Activated T-helper 1 cell treated with anti-CD3 and anti-CD28 coated beads, Interleukin-12 subunit alpha, Interleukin-12 subunit beta, Interleukin-2, Interleukin-4 antibody, amounts not matched to agents 30 ng/mL and 10 ng/mL and 1 ng/mL, durations not matched to agents 14 hours and 24 hours and 36 hours (primary cell): ENCODE data around the gene PCSK2. TPM values are rescaled to one million over a fixed set of nuclear protein-coding genes. Genes with fewer than 3 reads are reported as not detected.

Experiments used
- DNase-seq: peaks from one replicate; pipeline ENCODE4 v3.0.0; 2021; ENCODE audit warnings: low spot score
- H3K27ac Mint-ChIP-seq: one replicate; pipeline ENCODE4 v1.8.0; 2021; ENCODE audit warnings: mild to moderate bottlenecking, mixed read lengths
- H3K27me3 Mint-ChIP-seq: one replicate; pipeline ENCODE4 v1.8.0; 2022; ENCODE audit warnings: mild to moderate bottlenecking, moderate library complexity, mixed read lengths; ENCODE audit not compliant: insufficient read depth
- H3K36me3 Mint-ChIP-seq: one replicate; pipeline ENCODE4 v1.8.0; 2021; ENCODE audit warnings: low read depth, mixed read lengths
- H3K4me1 Mint-ChIP-seq: one replicate; pipeline ENCODE4 v1.8.0; 2021; ENCODE audit warnings: low read depth, mixed read lengths
- H3K4me3 Mint-ChIP-seq: one replicate; pipeline ENCODE4 v1.8.0; 2021; ENCODE audit warnings: mild to moderate bottlenecking, moderate library complexity, mixed read lengths
- H3K9me3 Mint-ChIP-seq: one replicate; pipeline ENCODE4 v1.8.0; 2021; ENCODE audit warnings: mixed read lengths
- intact Hi-C: fragments of 100-400 bp; cut with micrococcal nuclease; formaldehyde crosslinking; loops from one replicate; pipeline ENCODE4 v1.15.1; 2024
- total RNA-seq: library from RNA; stranded (reverse); gene quantifications from 2 replicates; pipeline ENCODE4 v1.2.3, GENCODE V29; 2022

PCSK2 gene
- total RNA-seq, 1 donor from 2014 or later: not detected

GRCh38 chr20:17522528-17522927 is 295.7 kb downstream of the PCSK2 start:
- H3K4me3 Mint-ChIP-seq: no peak overlapping the region
- H3K4me1 Mint-ChIP-seq: no peaks in the 10 kb centered on the region
- no peak overlapping the region for H3K27ac Mint-ChIP-seq
- peaks cover 21% of the 10 kb centered on the region for H3K27me3 Mint-ChIP-seq
- intact Hi-C loops: no loop called here
- H3K9me3 Mint-ChIP-seq: no peaks in the 10 kb centered on the region
- H3K36me3 Mint-ChIP-seq: no peaks in the 10 kb centered on the region
- no peak for DNase-seq

- Mint-ChIP-seq H3K4me1 (no peaks in the 10 kb centered on the region), H3K27me3 (peaks cover 21% of the 10 kb centered on the region), H3K27ac (no peak overlapping the region), H3K9me3 (no peaks in the 10 kb centered on the region), H3K36me3 (no peaks in the 10 kb centered on the region), H3K4me3 (no peak overlapping the region)
- no peak for DNase-seq
- intact Hi-C loops: no loop called here
Observed at GRCh38 chr20:17523326-17523725, 296.5 kb downstream of the PCSK2 start.

DNA sequence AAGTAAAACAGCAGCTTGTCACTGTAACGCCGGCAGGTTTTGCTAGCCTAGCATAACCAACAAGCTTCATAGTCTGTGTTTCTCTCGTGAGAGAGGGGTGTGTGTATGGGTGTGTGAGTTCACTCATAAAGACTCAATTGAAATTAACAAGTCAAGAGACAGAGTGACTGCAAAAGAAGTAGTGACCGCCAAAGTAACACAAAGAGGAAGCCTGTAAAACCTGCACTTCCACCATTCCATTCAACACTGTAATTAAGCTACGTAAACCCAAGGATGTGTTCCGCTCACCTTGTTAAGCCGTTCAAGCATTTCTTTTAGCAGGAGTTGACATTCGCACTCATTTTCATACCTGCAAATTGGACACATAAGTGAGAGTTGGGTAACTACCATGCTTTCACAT is 297.7 kb downstream of the PCSK2 start:
- no peaks in the 10 kb centered on the region for H3K4me1 Mint-ChIP-seq
- H3K4me3 Mint-ChIP-seq: no peak overlapping the region
- peaks cover 21% of the 10 kb centered on the region for H3K27me3 Mint-ChIP-seq
- H3K36me3 Mint-ChIP-seq: peaks cover 3% of the 10 kb centered on the region
- DNase-seq: no peak
- H3K9me3 Mint-ChIP-seq: no peaks in the 10 kb centered on the region
- H3K27ac Mint-ChIP-seq: no peak overlapping the region
- intact Hi-C loops: no loop called here

GRCh38 chr20:17525132-17525531 is 298.3 kb downstream of the PCSK2 start:
- Mint-ChIP-seq H3K9me3 (no peaks in the 10 kb centered on the region), H3K27ac (no peak overlapping the region), H3K4me1 (peaks cover 5% of the 10 kb centered on the region), H3K36me3 (peaks cover 3% of the 10 kb centered on the region), H3K27me3 (peaks cover 21% of the 10 kb centered on the region), H3K4me3 (no peak overlapping the region)
- no peak for DNase-seq
- intact Hi-C loops: no loop called here

DNA sequence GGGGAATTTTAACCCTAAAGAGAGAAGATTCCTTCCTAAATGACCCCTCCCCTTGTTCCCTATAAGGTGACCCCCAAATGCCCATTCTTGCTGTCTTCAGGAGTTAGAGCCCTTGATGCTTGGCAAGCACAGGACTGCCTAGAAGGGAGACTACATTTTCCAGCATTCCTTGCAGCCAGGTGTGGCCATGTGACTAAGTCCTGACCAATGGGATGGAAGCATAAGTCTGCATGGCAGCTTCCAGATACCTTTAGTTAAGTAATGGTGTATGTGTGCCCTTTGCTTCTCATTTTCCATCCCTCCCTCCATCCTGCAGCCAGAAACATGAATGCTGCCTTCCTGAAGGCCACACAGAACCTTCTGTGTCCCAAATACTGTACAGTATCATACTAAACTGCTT is 298.8 kb downstream of the PCSK2 start:
- Mint-ChIP-seq H3K9me3 (no peaks in the 10 kb centered on the region), H3K27ac (no peak overlapping the region), H3K27me3 (peaks cover 17% of the 10 kb centered on the region), H3K4me3 (no peak overlapping the region), H3K4me1 (peaks cover 10% of the 10 kb centered on the region), H3K36me3 (peaks cover 3% of the 10 kb centered on the region)
- DNase-seq: no peak
- intact Hi-C loops: no loop called here

- peaks cover 3% of the 10 kb centered on the region for H3K36me3 Mint-ChIP-seq
- H3K4me1 Mint-ChIP-seq: peaks cover 30% of the 10 kb centered on the region
- H3K9me3 Mint-ChIP-seq: no peaks in the 10 kb centered on the region
- peaks cover 15% of the 10 kb centered on the region for H3K27me3 Mint-ChIP-seq
- intact Hi-C loops: no loop called here
- no peak overlapping the region for H3K27ac Mint-ChIP-seq
- H3K4me3 Mint-ChIP-seq: peak overlapping the region; percentile 73
- no peak for DNase-seq
Observed at GRCh38 chr20:17529586-17529985, 302.7 kb downstream of the PCSK2 start.

GRCh38 chr20:17530153-17530552 is 303.3 kb downstream of the PCSK2 start:
- Mint-ChIP-seq H3K27ac (peak overlapping the region; percentile 78), H3K4me3 (peak overlapping the region; percentile 73), H3K27me3 (peaks cover 11% of the 10 kb centered on the region), H3K36me3 (peaks cover 3% of the 10 kb centered on the region), H3K9me3 (no peaks in the 10 kb centered on the region), H3K4me1 (peaks cover 30% of the 10 kb centered on the region)
- intact Hi-C loops: loop anchor here (1.0 to 10.0 kb wide), 3 partner anchors 25 to 605 kb away; partner anchors contain the start of genes KAT14, MGME1, PET117 and SNX5
- DNase-seq: no peak

DNA sequence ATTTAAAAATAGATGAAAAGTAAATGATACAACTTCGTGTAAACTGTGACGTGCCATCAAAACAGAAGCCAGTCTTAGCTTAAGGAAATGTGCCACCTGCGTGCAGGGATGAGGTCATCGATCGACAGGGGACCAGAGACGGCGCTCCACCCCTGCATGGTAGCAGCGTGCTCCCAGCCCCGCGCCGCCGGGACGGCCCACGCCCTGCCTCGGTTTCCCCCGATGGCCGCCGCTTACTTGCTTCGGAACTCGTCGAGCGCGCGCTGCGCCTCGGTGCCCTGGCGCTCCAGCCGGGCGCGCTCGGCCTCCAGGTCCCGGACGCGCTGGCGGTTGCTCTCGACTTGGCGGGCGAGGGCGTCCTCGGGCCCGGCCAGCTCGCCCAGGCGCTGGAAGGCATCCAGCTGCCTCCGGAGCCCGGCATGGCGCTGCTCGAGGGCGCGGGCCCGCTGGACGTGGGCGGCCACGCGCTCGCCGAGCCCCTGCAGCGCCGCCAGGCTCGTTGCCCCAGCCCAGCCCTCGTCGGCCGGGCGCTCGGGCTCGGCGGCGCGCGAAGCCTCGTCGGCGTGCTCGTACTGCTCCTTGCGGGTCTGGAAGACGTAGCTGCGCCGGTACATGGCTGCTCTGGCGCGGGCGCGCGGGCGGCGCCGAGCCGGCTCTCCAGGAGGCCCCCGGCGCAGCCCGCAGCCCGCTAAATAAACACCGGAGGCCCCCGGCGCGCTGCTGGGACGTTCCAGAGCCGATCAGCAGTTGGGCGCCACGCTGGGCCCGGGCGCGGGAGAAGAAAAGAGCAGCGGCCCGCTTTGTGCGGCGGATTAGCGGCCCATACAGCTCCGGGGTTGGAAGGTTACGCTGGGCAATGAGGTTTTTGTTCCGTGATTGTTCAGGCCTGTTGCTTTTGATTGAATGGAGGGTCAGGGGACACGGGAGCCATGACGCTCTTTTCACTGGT is 304.1 kb downstream of the PCSK2 start, which contains the start of gene BFSP1:
TSS of gene BFSP1 (minus strand) at position 664 of the 949 bp plus-strand sequence. CDS start at position 614, 50 bp downstream.
- H3K27me3 Mint-ChIP-seq: peaks cover 12% of the 10 kb centered on the region
- H3K36me3 Mint-ChIP-seq: peaks cover 3% of the 10 kb centered on the region
- H3K9me3 Mint-ChIP-seq: no peaks in the 10 kb centered on the region
- H3K4me1 Mint-ChIP-seq: peaks cover 30% of the 10 kb centered on the region
- H3K4me3 Mint-ChIP-seq: peak within 1 kb of the TSS; percentile 88
- peak within 1 kb of the TSS; percentile 95 for H3K27ac Mint-ChIP-seq
- peak; percentile 44 for DNase-seq
- intact Hi-C loops: loop anchor here (1.0 to 10.0 kb wide), 4 partner anchors 26 to 604 kb away; partner anchors contain the start of genes DSTN, KAT14, MGME1 and PET117

GRCh38 chr20:17531665-17532025 is 304.8 kb downstream of the PCSK2 start:
- H3K27ac Mint-ChIP-seq: peak overlapping the region; percentile 95
- no peak for DNase-seq
- H3K36me3 Mint-ChIP-seq: peaks cover 3% of the 10 kb centered on the region
- H3K4me3 Mint-ChIP-seq: peak overlapping the region; percentile 88
- intact Hi-C loops: loop anchor here (1.0 to 10.0 kb wide), 3 partner anchors 39 to 603 kb away; partner anchors contain the start of genes DSTN, KAT14, MGME1 and PET117
- peaks cover 10% of the 10 kb centered on the region for H3K27me3 Mint-ChIP-seq
- H3K4me1 Mint-ChIP-seq: peaks cover 30% of the 10 kb centered on the region
- no peaks in the 10 kb centered on the region for H3K9me3 Mint-ChIP-seq

DNA sequence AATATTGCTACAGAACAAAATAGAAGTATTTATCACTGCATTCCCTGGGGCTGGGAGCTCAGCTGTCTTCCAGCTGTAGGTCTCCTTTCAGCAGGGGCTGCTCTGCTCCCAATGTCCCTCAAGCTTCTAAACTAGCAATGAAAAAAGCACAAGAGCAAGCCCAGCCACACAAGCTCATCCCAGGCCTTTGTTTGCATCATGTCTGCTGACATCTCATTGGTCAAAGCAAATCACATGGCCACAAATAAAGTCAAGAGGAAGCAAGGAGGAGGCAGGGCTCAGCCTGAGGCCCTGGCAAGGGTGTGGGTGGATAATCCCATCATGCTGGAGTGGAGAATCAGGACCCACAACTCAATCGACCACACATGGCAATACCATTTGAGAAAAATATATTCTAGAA is 306.6 kb downstream of the PCSK2 start:
- Mint-ChIP-seq H3K9me3 (no peaks in the 10 kb centered on the region), H3K36me3 (peaks cover 3% of the 10 kb centered on the region), H3K4me3 (peak overlapping the region; percentile 17), H3K27ac (no peak overlapping the region), H3K4me1 (peaks cover 45% of the 10 kb centered on the region), H3K27me3 (peaks cover 11% of the 10 kb centered on the region)
- DNase-seq: peak; percentile 24
- intact Hi-C loops: loop anchor here (1.0 to 10.0 kb wide), 3 partner anchors 431 to 601 kb away; partner anchors contain the start of genes KAT14, MGME1, PET117 and SNX5

DNA sequence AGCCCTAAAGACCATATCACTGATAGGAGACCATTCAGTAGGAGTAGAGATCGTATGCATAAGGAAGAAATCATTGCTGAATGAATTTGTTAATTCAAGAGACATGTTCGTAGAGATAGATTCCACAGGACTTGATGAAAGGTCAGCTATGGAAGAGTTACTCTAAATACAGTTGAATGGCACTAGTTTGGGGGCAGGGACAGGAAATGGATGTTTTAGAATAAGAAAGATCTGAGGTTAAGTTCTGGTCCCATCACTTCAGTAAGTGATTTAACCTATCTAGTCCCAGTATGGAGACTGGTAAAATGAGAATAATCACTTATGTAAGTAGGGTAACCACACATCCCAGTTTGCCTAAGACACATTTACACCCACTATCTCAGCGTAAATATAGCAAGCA is 307.2 kb downstream of the PCSK2 start:
- intact Hi-C loops: loop anchor here (10.0 kb wide), 2 partner anchors 431 to 601 kb away; partner anchors contain the start of genes KAT14, MGME1, PET117 and SNX5
- H3K4me3 Mint-ChIP-seq: no peak overlapping the region
- peaks cover 51% of the 10 kb centered on the region for H3K4me1 Mint-ChIP-seq
- no peak for DNase-seq
- peaks cover 11% of the 10 kb centered on the region for H3K27me3 Mint-ChIP-seq
- no peak overlapping the region for H3K27ac Mint-ChIP-seq
- H3K9me3 Mint-ChIP-seq: no peaks in the 10 kb centered on the region
- peaks cover 3% of the 10 kb centered on the region for H3K36me3 Mint-ChIP-seq
